ENCODE data around the gene CD300H.

The CD300H gene

GRCh38 chr17:74567397-74567796 is at the start of gene CD300H:
CD300H (minus strand) TSS chr17:74567509.
- DNase-seq (ENCODE audit: low read depth in 4 of 4, low spot score in 1 of 4): no peak

- no peak for DNase-seq (ENCODE audit: low read depth in 4 of 4, low spot score in 1 of 4)
These were observed 49.4 kb upstream of the CD300H start for GRCh38 chr17:74616696-74617095.

GRCh38 chr17:74612046-74612445 is 44.7 kb upstream of the CD300H start:
- no peak for DNase-seq (ENCODE audit: low read depth in 4 of 4, low spot score in 1 of 4)

GRCh38 chr17:74610108-74610507 is 42.8 kb upstream of the CD300H start:
- no peak for DNase-seq (ENCODE audit: low read depth in 4 of 4, low spot score in 1 of 4)

- DNase-seq (ENCODE audit: low read depth in 4 of 4, low spot score in 1 of 4): no peak
These were observed 41.2 kb upstream of the CD300H start for GRCh38 chr17:74608511-74608910.

- no peak for DNase-seq (ENCODE audit: low read depth in 4 of 4, low spot score in 1 of 4)
These were observed 39.9 kb upstream of the CD300H start for GRCh38 chr17:74607221-74607620.

- no peak for DNase-seq (ENCODE audit: low read depth in 4 of 4, low spot score in 1 of 4)
These were observed 38.7 kb upstream of the CD300H start for GRCh38 chr17:74606050-74606449.

- DNase-seq (ENCODE audit: low read depth in 4 of 4, low spot score in 1 of 4): no peak
These were observed 38.1 kb upstream of the CD300H start for GRCh38 chr17:74605361-74605760.

GRCh38 chr17:74604761-74605160 is 37.5 kb upstream of the CD300H start:
- DNase-seq (ENCODE audit: low read depth in 4 of 4, low spot score in 1 of 4): no peak

- DNase-seq (ENCODE audit: low read depth in 4 of 4, low spot score in 1 of 4): no peak
These were observed 36.9 kb upstream of the CD300H start for GRCh38 chr17:74604200-74604599.

GRCh38 chr17:74603746-74604145 is 36.4 kb upstream of the CD300H start:
- no peak for DNase-seq (ENCODE audit: low read depth in 4 of 4, low spot score in 1 of 4)

GRCh38 chr17:74603037-74603635 is 35.8 kb upstream of the CD300H start:
- no peak for DNase-seq (ENCODE audit: low read depth in 4 of 4, low spot score in 1 of 4)

GRCh38 chr17:74601944-74602572 is 34.7 kb upstream of the CD300H start:
- DNase-seq (ENCODE audit: low read depth in 4 of 4, low spot score in 1 of 4): no peak

- DNase-seq (ENCODE audit: low read depth in 4 of 4, low spot score in 1 of 4): no peak
These were observed 32.2 kb upstream of the CD300H start for GRCh38 chr17:74599448-74599939.

GRCh38 chr17:74599023-74599399 is 31.7 kb upstream of the CD300H start:
- DNase-seq (ENCODE audit: low read depth in 4 of 4, low spot score in 1 of 4): no peak

- no peak for DNase-seq (ENCODE audit: low read depth in 4 of 4, low spot score in 1 of 4)
These were observed 31.2 kb upstream of the CD300H start for GRCh38 chr17:74598346-74599022.

GRCh38 chr17:74597069-74597790 is 29.9 kb upstream of the CD300H start:
- no peak for DNase-seq (ENCODE audit: low read depth in 4 of 4, low spot score in 1 of 4)

- no peak for DNase-seq (ENCODE audit: low read depth in 4 of 4, low spot score in 1 of 4)
These were observed 27.9 kb upstream of the CD300H start for GRCh38 chr17:74595037-74595750.

- DNase-seq (ENCODE audit: low read depth in 4 of 4, low spot score in 1 of 4): no peak
These were observed 25.0 kb upstream of the CD300H start, which contains the start of gene CD300LD for GRCh38 chr17:74592087-74592990. CD300LD (minus strand) TSS chr17:74592283; CDS start chr17:74592202, 81 bp downstream.

- DNase-seq (ENCODE audit: low read depth in 4 of 4, low spot score in 1 of 4): no peak
These were observed 24.2 kb upstream of the CD300H start for GRCh38 chr17:74591503-74591902.

Measured in stimulated activated CD4-positive, alpha-beta T cell treated with anti-CD3 and anti-CD28 coated beads, Interleukin-1b, Interleukin-23, amount 100 ng/mL, for 24 hours (primary cell).